ENCODE results near the gene EVC2.

The EVC2 gene

DNA sequence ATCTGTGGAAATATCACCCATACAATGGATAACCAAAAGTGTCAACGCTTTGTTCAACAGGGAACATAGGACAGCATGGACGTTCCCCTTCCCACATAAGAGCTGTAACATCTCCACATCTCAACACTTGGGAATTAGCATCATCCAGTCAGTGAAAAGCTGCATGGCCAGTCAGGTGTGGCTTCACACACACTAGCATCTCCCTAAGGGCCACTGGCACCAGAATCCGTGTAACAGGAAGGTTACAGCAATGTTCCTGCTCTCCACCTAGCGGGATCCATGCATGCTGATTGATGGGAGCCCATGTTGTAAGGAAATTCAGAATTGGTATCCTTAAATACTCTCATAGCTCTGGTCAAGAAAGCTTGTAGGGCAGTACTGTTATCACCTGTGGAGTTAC, 78.8 kb downstream of the EVC2 start:
- H3K4me3 ChIP-seq (ENCODE audit: low read depth, low read length), result no peak overlapping the region
- TF ChIP-seq, protein P1, sequence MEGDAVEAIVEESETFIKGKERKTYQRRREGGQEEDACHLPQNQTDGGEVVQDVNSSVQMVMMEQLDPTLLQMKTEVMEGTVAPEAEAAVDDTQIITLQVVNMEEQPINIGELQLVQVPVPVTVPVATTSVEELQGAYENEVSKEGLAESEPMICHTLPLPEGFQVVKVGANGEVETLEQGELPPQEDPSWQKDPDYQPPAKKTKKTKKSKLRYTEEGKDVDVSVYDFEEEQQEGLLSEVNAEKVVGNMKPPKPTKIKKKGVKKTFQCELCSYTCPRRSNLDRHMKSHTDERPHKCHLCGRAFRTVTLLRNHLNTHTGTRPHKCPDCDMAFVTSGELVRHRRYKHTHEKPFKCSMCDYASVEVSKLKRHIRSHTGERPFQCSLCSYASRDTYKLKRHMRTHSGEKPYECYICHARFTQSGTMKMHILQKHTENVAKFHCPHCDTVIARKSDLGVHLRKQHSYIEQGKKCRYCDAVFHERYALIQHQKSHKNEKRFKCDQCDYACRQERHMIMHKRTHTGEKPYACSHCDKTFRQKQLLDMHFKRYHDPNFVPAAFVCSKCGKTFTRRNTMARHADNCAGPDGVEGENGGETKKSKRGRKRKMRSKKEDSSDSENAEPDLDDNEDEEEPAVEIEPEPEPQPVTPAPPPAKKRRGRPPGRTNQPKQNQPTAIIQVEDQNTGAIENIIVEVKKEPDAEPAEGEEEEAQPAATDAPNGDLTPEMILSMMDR (IDR thresholded peaks at IDR 0.05; ENCODE audit: insufficient read depth, low read depth, low read length, missing control alignments), result no peak
- DNase-seq (ENCODE audit: low read depth), result no peak

DNA sequence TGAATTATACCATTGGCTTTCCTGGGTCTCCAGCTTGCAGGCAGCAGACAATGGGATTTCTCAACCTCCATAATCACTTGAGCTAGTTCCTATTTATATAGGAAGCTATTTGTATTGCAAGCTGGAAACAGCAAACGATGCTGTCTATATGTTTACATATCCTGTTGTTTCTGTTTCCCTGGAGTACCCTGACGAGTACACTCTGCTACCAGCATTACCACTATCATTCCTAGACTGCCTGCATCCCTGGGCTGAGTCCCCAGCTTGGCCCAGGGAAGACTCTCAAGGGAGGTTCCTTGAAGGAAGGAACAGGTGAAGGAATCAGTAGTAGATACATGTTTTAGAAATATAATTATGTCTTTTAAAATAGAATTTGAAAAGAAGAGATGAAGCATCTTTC, 81.4 kb downstream of the EVC2 start:
- H3K4me3 ChIP-seq (ENCODE audit: low read depth, low read length), result no peak overlapping the region
- TF ChIP-seq, protein P1 (IDR thresholded peaks at IDR 0.05; ENCODE audit: insufficient read depth, low read depth, low read length, missing control alignments), result no peak
- no peak for DNase-seq (ENCODE audit: low read depth)

GRCh38 chr4:5622596-5622995, 85.8 kb downstream of the EVC2 start:
- no peak overlapping the region for H3K4me3 ChIP-seq (ENCODE audit: low read depth, low read length)
- TF ChIP-seq, protein P1 (IDR thresholded peaks at IDR 0.05; ENCODE audit: insufficient read depth, low read depth, low read length, missing control alignments), result no peak
- DNase-seq (ENCODE audit: low read depth), result no peak

GRCh38 chr4:5619913-5620625, 88.3 kb downstream of the EVC2 start:
- no peak for DNase-seq (ENCODE audit: low read depth)
- no peak overlapping the region for H3K4me3 ChIP-seq (ENCODE audit: low read depth, low read length)
- TF ChIP-seq, protein P1 (IDR thresholded peaks at IDR 0.05; ENCODE audit: insufficient read depth, low read depth, low read length, missing control alignments), result no peak

GRCh38 chr4:5618051-5618960, 90.1 kb downstream of the EVC2 start:
- no peak overlapping the region for H3K4me3 ChIP-seq (ENCODE audit: low read depth, low read length)
- TF ChIP-seq, protein P1 (IDR thresholded peaks at IDR 0.05; ENCODE audit: insufficient read depth, low read depth, low read length, missing control alignments), result no peak
- DNase-seq (ENCODE audit: low read depth), result no peak

DNA sequence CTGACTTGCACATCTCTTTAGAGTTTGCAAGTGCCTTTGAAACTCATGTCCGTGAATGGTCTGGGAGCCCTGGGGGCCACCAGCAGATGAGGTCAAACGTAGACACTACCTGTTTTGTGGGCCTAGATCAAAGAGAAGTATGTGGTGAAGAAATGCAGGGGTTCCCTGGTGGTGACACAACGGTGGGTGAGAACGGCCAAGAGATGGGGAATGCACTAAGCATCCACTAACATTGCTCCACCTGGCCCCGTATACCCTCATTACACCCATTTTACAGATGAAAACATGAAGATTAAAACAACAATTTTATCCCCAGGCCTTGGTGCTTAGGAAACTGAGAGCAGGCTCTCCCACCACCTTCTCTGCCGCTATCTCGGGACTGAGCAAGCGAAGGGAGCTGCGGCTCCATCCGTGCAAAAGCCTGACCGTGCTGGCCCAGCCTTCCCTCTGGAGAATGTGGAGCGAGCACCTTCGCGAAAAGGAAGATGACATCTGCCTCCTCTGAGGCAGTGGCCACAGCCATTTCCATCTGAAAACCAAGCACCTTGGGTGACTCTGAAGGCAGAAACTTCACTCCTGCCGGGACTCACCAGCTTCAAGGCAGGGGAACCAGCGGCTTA, 91.9 kb downstream of the EVC2 start:
- no peak for DNase-seq (ENCODE audit: low read depth)
- TF ChIP-seq, protein P1 (IDR thresholded peaks at IDR 0.05; ENCODE audit: insufficient read depth, low read depth, low read length, missing control alignments), result no peak
- H3K4me3 ChIP-seq (ENCODE audit: low read depth, low read length), result no peak overlapping the region
